ENCODE results near the gene MPC2. TPM values are rescaled to one million over a fixed set of nuclear protein-coding genes. Genes with fewer than 3 reads are reported as not detected.

MPC2 gene
- polyA plus RNA-seq, 3 donors, result 14.2 to 70.3 (median 59.4) TPM

- no CpG with 5 or more reads among the region's 1 CpG for WGBS (ENCODE audit: insufficient coverage)
- Mint-ChIP-seq H3K4me3 (no peak overlapping the region), H3K36me3 (no peaks in the 10 kb centered on the region), H3K4me1 (no peaks in the 10 kb centered on the region), H3K27me3 (ENCODE audit: low read depth in 3 of 3) (peaks cover 0 to 3% (median 0%) of the 10 kb centered on the region in 3 donors), H3K9me3 (peaks cover 0 to 2% (median 0%) of the 10 kb centered on the region in 7 donors), H3K27ac (no peak overlapping the region)
- intact Hi-C loops (cut with micrococcal nuclease), result no loop called here
- TF ChIP-seq CTCF (IDR thresholded peaks at IDR 0.05), result no peak
- H4K20me1 ChIP-seq (ENCODE audit: insufficient read depth, low read length), result no peaks in the 10 kb centered on the region
- no peak overlapping the region for H3K27ac ChIP-seq (ENCODE audit: low read depth in 1 of 2, low read length in 2 of 2)
- no peaks in the 10 kb centered on the region for H3K27me3 ChIP-seq (ENCODE audit: control insufficient read depth in 2 of 2, insufficient read depth in 2 of 2, low read length in 2 of 2)
- H3K36me3 ChIP-seq (replicated peaks in 1 of 2; ENCODE audit: control insufficient read depth in 1 of 2, insufficient read depth in 2 of 2, low read length in 2 of 2), result no peaks in the 10 kb centered on the region
- no peak overlapping the region for H3K4me2 ChIP-seq (replicated peaks; ENCODE audit: extremely low read depth, low read length, poor library complexity, severe bottlenecking)
- H3K9me3 ChIP-seq (replicated peaks in 1 of 2; ENCODE audit: control insufficient read depth in 1 of 2, insufficient read depth in 1 of 2, low read length in 2 of 2), result no peaks in the 10 kb centered on the region
- H3K79me2 ChIP-seq (ENCODE audit: insufficient read depth, low read length), result no peaks in the 10 kb centered on the region
- no peak overlapping the region for H2AFZ ChIP-seq (ENCODE audit: insufficient read depth, low read depth, low read length, poor library complexity, severe bottlenecking)
- H3K4me1 ChIP-seq (ENCODE audit: control insufficient read depth in 1 of 2, insufficient read depth in 2 of 2, low read length in 2 of 2), result no peaks in the 10 kb centered on the region
- DNase-seq, result no peak
- H3K9ac ChIP-seq (ENCODE audit: insufficient read depth, low read length, poor library complexity, severe bottlenecking), result no peak overlapping the region
- no peak overlapping the region for H3K4me3 ChIP-seq (replicated peaks in 1 of 3; ENCODE audit: low read depth in 2 of 3, low read length in 3 of 3)
Observed at GRCh38 chr1:167879508-167879907, 57.4 kb downstream of the MPC2 start.

GRCh38 chr1:167878372-167879160 is 58.3 kb downstream of the MPC2 start:
- Histone ChIP-seq H3K4me3 (replicated peaks in 1 of 3; ENCODE audit: low read depth in 2 of 3, low read length in 3 of 3) (no peak overlapping the region), H3K79me2 (ENCODE audit: insufficient read depth, low read length) (no peaks in the 10 kb centered on the region), H2AFZ (ENCODE audit: insufficient read depth, low read depth, low read length, poor library complexity, severe bottlenecking) (no peak overlapping the region), H3K9ac (ENCODE audit: insufficient read depth, low read length, poor library complexity, severe bottlenecking) (no peak overlapping the region), H3K27me3 (ENCODE audit: control insufficient read depth in 2 of 2, insufficient read depth in 2 of 2, low read length in 2 of 2) (no peaks in the 10 kb centered on the region), H3K36me3 (replicated peaks in 1 of 2; ENCODE audit: control insufficient read depth in 1 of 2, insufficient read depth in 2 of 2, low read length in 2 of 2) (no peaks in the 10 kb centered on the region), H3K4me1 (ENCODE audit: control insufficient read depth in 1 of 2, insufficient read depth in 2 of 2, low read length in 2 of 2) (no peaks in the 10 kb centered on the region), H3K27ac (ENCODE audit: low read depth in 1 of 2, low read length in 2 of 2) (no peak overlapping the region), H3K4me2 (replicated peaks; ENCODE audit: extremely low read depth, low read length, poor library complexity, severe bottlenecking) (no peak overlapping the region), H4K20me1 (ENCODE audit: insufficient read depth, low read length) (no peaks in the 10 kb centered on the region), H3K9me3 (replicated peaks in 1 of 2; ENCODE audit: control insufficient read depth in 1 of 2, insufficient read depth in 1 of 2, low read length in 2 of 2) (no peaks in the 10 kb centered on the region)
- no peak for DNase-seq
- intact Hi-C loops (cut with micrococcal nuclease), result no loop called here
- H3K27ac Mint-ChIP-seq, result no peak overlapping the region
- no peaks in the 10 kb centered on the region for H3K36me3 Mint-ChIP-seq
- no peak for TF ChIP-seq CTCF (IDR thresholded peaks at IDR 0.05)
- H3K4me1 Mint-ChIP-seq, result no peaks in the 10 kb centered on the region
- peaks cover 0 to 3% (median 0%) of the 10 kb centered on the region in 3 donors for H3K27me3 Mint-ChIP-seq (ENCODE audit: low read depth in 3 of 3)
- 98% methylated on average over 6 of the region's 7 CpGs for WGBS (ENCODE audit: insufficient coverage)
- peaks cover 0 to 2% (median 0%) of the 10 kb centered on the region in 7 donors for H3K9me3 Mint-ChIP-seq
- H3K4me3 Mint-ChIP-seq, result no peak overlapping the region

Data from CD14-positive monocyte (primary cell).